GM10847 (cell line): Measurements from ENCODE around the gene LLPH.
A peak's percentile ranks its signal among the peaks of the same experiment; 100 is the strongest.

Source experiments
- POLR2A ChIP-seq: IDR thresholded peaks from 2 replicates; pipeline ENCODE4 v1.6.1; 2011; ENCODE audit not compliant: insufficient read length; ENCODE audit errors: extremely low read depth

Gene LLPH

DNA sequence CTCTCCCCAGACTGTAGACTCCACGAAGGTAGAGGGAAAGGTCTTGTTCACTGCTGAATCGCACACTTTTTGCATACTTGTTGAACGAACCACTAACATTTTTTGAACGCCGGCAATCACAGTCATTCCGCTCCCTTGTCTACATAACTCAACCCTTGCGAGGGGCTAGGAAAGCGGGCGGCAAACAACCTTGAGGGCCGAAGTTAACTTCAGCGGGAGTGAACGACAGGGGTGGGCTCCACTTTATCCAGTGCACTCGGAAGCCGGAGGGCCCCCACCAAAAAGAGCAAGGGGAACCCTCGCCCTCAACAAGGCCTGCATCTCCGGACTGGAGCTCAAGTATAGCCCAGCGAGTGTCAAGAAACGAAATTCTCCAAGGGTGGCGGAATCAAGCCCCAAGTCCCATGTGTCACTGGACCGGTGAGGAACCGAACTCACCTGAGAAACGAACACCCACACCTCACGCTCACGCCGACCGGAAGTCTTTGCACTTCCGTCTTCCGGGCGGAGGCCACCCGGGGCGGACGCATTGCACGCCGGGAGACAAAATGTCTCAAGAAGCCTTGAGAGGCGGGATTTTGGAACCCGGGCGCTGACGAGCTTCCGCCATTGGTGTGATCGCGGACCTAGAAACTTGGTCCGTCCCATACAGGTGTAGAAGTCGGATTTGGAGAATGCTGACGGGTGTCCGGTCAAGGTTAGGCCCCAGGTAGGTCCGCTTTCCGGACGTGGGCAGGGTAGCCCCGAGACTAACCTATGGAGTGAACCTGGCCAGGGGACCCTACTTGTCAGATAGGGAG, at the start of gene LLPH:
Gene LLPH, minus strand, starts transcription at position 484 of the 800 bp plus-strand sequence. CDS start 1,644 bp downstream, outside the sequence.
- peak; percentile 77 for TF ChIP-seq POLR2A

- no peak for TF ChIP-seq POLR2A
Measured at GRCh38 chr12:66176105-66176900, 45.8 kb upstream of the LLPH start.

- TF ChIP-seq POLR2A: no peak
Measured at GRCh38 chr12:66170606-66171005, 40.1 kb upstream of the LLPH start.

GRCh38 chr12:66169221-66170170, 38.9 kb upstream of the LLPH start, which contains the start of gene TMBIM4:
Gene TMBIM4, minus strand, starts transcription at chr12:66169996. Its CDS starts 45 bp downstream, at chr12:66169951.
- peak; percentile 68 for TF ChIP-seq POLR2A

DNA sequence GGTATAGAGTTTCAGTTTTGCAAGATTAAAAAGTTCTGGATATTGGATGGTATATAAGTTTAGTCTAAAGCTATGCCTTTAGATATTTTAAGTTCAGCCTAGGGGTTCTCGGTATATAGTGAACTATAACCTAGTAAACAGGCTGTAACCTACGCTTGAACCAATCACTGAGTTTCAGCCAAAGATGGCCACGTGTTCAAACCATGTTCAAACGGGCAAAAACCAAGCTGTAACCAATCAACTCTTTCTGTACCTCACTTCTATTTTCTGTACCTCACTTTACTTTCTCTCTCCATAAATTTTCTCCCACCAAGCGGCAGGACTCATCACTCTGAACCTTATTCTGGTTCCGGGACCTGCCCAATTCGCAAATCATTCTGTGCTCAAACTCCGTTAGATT, 37.9 kb upstream of the LLPH start:
- TF ChIP-seq POLR2A: no peak

DNA sequence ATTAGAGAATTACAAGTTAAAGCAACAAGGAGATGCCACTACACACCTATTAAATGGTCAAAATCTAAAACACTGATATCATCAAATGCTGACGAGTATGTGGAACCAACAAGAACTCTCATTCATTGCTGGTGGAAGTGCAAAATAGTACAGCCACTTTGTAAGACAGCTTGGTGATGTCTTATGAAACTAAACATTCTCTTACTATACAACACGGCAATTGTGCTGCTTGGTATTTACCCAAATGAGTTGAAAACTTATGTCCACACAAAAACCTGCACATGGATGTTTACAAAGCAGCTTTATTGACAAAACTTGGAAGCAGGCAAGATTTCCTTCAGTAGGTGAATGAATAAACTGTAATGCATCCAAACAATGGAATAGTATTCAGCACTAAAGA, 36.0 kb upstream of the LLPH start:
- no peak for TF ChIP-seq POLR2A

GRCh38 chr12:66165141-66165540, 34.6 kb upstream of the LLPH start:
- no peak for TF ChIP-seq POLR2A

DNA sequence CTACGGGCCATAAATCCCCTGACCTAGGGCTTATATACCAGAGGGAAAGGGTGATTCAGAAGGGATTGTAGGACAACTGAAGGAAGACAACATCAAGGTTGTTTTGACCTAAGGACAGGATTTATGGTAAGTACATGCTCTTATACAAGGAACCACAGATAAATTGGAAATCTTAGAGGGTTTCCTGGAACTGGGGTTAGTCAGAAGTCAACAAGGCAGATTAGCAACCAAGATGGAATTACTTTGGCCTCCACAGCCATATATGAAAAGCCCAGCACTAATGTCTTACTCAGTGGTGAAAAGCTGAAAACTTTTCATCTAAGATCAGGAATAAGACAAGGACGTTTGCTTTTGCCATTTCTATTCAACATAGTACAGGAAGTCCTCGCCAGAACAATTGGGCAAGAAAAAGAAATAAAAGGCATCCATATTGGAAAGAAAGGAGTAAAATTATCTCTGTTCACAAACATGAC, 33.8 kb upstream of the LLPH start:
- TF ChIP-seq POLR2A: no peak

DNA sequence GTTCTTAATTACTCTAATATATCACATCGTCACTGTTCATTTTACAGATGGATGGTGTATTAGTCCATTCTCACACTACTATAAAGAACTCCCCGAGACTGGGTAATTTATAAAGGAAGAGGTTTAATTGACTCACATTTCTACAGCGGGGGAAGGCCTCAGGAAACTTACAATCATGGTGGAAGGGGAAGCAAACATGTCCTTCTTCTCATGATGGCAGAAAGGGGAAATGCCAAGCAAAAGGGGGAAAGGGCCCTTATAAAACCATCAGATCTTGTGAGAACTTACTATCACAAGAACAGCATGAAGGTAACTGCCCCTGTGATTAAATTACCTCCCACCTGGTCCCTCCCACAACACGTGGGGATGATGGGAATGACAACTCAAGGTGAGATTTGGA, 32.7 kb upstream of the LLPH start:
- TF ChIP-seq POLR2A: no peak

DNA sequence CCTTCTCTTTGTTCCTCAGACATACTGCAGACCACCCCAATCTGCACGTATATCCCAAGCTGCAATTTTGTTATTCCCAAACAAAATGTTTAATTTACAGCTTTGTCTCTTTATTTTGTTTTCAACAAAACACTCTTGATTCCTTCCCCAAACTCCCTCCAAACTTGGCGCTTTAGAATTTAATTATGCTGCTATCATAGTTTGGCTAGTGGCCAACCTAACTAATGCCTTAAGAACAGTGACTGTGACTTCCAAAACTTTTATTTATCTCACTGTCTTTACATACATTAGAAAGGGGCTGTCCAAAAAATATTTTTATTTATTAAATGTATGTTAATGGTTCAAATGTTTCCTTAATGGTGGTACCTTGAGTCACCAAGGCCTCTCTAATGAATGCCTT, 32.2 kb upstream of the LLPH start:
- no peak for TF ChIP-seq POLR2A

DNA sequence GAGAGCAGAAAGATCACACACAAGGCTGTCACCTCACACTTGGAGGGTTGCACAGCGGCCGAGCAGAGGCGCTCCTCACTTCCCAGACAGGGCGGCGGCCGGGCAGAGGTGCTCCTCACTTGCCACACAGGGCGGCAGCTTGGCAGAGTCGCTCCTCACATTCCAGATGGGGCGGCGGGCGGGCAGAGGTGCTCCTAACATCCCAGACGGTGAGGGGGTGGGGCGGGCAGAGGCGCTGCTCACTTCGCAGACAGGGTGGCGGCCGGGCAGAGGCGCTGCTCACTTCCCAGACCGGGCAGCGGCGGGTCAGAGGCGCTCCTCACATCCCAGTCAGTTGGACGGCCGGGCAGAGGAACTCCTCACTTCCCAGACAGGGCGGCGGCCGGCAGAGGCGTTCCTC, 30.2 kb upstream of the LLPH start:
- no peak for TF ChIP-seq POLR2A

DNA sequence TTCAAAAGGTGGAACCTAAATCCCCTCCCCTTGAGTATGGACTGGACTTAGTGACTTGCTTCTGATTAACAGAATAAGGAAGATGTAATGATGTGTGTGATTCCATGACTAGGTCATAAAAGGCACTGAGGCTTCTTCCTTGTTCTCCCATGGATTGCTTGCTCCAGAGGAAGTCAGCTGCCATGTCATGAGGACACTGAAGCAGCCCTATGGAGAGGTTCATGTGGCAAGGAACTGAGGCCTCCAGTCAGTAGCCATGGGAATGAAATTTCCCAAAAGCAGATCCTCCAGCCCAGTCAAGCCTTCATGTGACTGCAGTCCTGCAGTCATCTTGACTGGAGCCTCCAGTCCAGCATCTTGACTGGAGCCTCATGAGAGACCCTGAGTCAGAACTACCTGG, 28.6 kb upstream of the LLPH start:
- TF ChIP-seq POLR2A: no peak

- no peak for TF ChIP-seq POLR2A
Measured at GRCh38 chr12:66156654-66157053, 26.1 kb upstream of the LLPH start.

GRCh38 chr12:66154776-66155175, 24.2 kb upstream of the LLPH start:
- TF ChIP-seq POLR2A: no peak

DNA sequence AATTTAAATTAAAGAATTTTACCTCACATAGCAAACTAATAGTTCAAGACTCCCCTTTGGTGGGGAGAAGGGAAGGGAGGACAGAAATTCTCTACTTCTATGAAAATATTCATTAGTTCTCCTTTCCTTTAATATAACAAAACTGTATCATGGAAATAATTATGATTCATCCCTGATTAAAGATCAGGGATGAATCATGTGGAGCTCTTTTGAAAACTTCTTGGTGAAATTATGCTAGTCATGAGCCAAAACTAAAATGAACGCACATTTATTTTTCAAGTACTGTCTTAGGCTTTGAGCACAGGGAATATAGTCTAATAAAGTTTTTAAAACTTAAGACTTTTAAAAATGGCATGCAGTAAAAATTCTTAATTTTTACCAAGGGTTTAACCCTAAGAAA, 22.2 kb upstream of the LLPH start:
- no peak for TF ChIP-seq POLR2A
